Limb (tissue), 2 donors: ENCODE results near the gene GADD45A.
"Not testable (repeated sequence)": the region's sequence is repeated elsewhere in the genome, so short reads cannot be mapped to it uniquely, and the experiment has no call there.

Experiments used
- DNase-seq, 2 donors: peaks; one replicate each; pipeline ENCODE4 v3.0.0-alpha.2; 2016; ENCODE audit errors: extremely low spot score in 2 of 2

The GADD45A gene

GRCh38 chr1:67685067-67685557 is at the start of gene GADD45A:
GADD45A (plus strand) TSS chr1:67685201; CDS start chr1:67685495, 294 bp downstream.
- DNase-seq = peak; percentile 96 to 97

- no peak for DNase-seq
Measured at GRCh38 chr1:67636146-67636545, 48.9 kb upstream of the GADD45A start.

- no peak for DNase-seq
Measured at GRCh38 chr1:67639361-67639760, 45.6 kb upstream of the GADD45A start.

GRCh38 chr1:67642629-67643028 is 42.4 kb upstream of the GADD45A start:
- DNase-seq = peak; percentile 16 to 48

GRCh38 chr1:67644566-67644965 is 40.4 kb upstream of the GADD45A start:
- DNase-seq = no peak

- no peak for DNase-seq
Measured at GRCh38 chr1:67645495-67646144, 39.4 kb upstream of the GADD45A start.

- peak in 1 of 2 donors; percentile 39 for DNase-seq
Measured at GRCh38 chr1:67646145-67647035, 38.6 kb upstream of the GADD45A start.

GRCh38 chr1:67647036-67647798 is 37.8 kb upstream of the GADD45A start:
- no peak for DNase-seq

- DNase-seq = no peak
Measured at GRCh38 chr1:67647814-67648358, 37.1 kb upstream of the GADD45A start.

- no peak for DNase-seq
Measured at GRCh38 chr1:67648582-67649326, 36.2 kb upstream of the GADD45A start.

GRCh38 chr1:67650061-67650460 is 34.9 kb upstream of the GADD45A start:
- DNase-seq = no peak

- no peak for DNase-seq
Measured at GRCh38 chr1:67651031-67651430, 34.0 kb upstream of the GADD45A start.

GRCh38 chr1:67652800-67653199 is 32.2 kb upstream of the GADD45A start:
- no peak for DNase-seq

GRCh38 chr1:67653304-67653703 is 31.7 kb upstream of the GADD45A start:
- no peak for DNase-seq

GRCh38 chr1:67655581-67655980 is 29.4 kb upstream of the GADD45A start:
- DNase-seq = no peak

GRCh38 chr1:67657152-67657551 is 27.8 kb upstream of the GADD45A start:
- DNase-seq = not testable (repeated sequence)

GRCh38 chr1:67659229-67659628 is 25.8 kb upstream of the GADD45A start:
- DNase-seq = no peak

- no peak for DNase-seq
Measured at GRCh38 chr1:67662884-67663283, 22.1 kb upstream of the GADD45A start.

- DNase-seq = no peak
Measured at GRCh38 chr1:67664048-67664447, 21.0 kb upstream of the GADD45A start.

- not testable (repeated sequence) for DNase-seq
Measured at GRCh38 chr1:67665307-67665706, 19.7 kb upstream of the GADD45A start.

GRCh38 chr1:67666636-67667035 is 18.4 kb upstream of the GADD45A start:
- DNase-seq = no peak
